ENCODE data around the gene KLC1. TPM values are rescaled to one million over a fixed set of nuclear protein-coding genes. Genes with fewer than 3 reads are reported as not detected.
A peak's percentile ranks its signal among the peaks of the same experiment; 100 is the strongest.

The KLC1 gene
- total RNA-seq, 2 experiments from 2014 or later, result 171 to 206 TPM

- DNase-seq (no peak), ATAC-seq (no peak)
- no peaks in the 10 kb centered on the region for H3K27me3 Mint-ChIP-seq
- peaks cover 11% of the 10 kb centered on the region for H3K4me1 Mint-ChIP-seq
- no peaks in the 10 kb centered on the region for H3K9me3 Mint-ChIP-seq (ENCODE audit: low read depth)
- H3K4me3 Mint-ChIP-seq, result no peak overlapping the region
- H3K27ac Mint-ChIP-seq, result no peak overlapping the region
- H3K36me3 Mint-ChIP-seq, result peaks cover 12% of the 10 kb centered on the region
- CTCF ChIA-PET, result no interaction called here
Observed at GRCh38 chr14:103702095-103702494, 73.1 kb downstream of the KLC1 start.

DNA sequence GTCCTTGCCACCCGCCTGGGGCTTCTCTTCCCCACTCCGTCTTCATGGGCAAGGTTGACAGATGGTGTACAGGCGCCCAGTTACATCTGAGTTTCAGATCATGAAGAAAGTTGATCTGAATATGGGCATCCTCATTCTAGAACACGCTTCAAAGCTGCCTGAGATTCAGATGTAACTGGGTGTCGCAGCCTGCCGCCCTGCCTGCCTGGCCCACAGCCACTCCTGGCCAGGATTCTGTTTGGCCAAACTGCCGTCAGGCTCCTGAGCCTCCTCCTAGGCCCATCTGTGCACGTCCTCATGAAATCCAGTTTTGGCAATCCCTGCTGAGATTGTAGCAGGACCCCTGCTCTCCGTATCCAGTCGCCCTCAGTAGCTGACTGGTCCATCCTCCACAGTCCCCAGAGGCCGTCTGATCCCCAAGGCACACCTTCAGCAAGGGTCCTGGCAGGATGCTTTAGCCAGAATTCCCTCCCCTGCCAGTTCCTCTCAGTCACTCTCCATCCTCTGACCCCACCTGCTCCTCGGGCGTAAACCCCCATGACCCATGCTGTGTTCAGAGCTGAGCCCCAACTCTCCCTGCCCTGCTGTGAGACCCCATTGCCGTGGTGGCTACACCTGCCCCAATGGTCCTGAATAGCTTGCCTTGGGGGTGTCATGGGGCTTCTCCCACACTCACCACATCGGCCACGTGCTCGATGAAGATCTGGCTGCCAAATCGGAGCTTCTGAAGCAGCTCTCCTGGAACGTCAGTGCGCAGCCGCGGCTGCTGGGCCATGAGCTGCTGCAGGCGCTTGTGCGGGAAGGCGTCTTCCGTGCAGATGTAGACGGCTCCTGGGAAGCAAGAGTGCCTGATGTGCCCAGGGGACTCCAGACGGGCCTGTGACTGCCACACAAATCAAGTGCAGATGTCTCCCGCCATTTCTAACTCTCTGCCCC is 73.8 kb downstream of the KLC1 start:
- CTCF ChIA-PET, result interaction anchor here (0.8 kb wide), 1 partner anchor 88 kb away, joined by 3 read pairs; no protein-coding TSS in a partner anchor
- DNase-seq, result no peak
- no peaks in the 10 kb centered on the region for H3K27me3 Mint-ChIP-seq
- H3K36me3 Mint-ChIP-seq, result peaks cover 12% of the 10 kb centered on the region
- ATAC-seq, result no peak
- H3K27ac Mint-ChIP-seq, result no peak overlapping the region
- peaks cover 11% of the 10 kb centered on the region for H3K4me1 Mint-ChIP-seq
- H3K9me3 Mint-ChIP-seq (ENCODE audit: low read depth), result no peaks in the 10 kb centered on the region
- H3K4me3 Mint-ChIP-seq, result no peak overlapping the region

DNA sequence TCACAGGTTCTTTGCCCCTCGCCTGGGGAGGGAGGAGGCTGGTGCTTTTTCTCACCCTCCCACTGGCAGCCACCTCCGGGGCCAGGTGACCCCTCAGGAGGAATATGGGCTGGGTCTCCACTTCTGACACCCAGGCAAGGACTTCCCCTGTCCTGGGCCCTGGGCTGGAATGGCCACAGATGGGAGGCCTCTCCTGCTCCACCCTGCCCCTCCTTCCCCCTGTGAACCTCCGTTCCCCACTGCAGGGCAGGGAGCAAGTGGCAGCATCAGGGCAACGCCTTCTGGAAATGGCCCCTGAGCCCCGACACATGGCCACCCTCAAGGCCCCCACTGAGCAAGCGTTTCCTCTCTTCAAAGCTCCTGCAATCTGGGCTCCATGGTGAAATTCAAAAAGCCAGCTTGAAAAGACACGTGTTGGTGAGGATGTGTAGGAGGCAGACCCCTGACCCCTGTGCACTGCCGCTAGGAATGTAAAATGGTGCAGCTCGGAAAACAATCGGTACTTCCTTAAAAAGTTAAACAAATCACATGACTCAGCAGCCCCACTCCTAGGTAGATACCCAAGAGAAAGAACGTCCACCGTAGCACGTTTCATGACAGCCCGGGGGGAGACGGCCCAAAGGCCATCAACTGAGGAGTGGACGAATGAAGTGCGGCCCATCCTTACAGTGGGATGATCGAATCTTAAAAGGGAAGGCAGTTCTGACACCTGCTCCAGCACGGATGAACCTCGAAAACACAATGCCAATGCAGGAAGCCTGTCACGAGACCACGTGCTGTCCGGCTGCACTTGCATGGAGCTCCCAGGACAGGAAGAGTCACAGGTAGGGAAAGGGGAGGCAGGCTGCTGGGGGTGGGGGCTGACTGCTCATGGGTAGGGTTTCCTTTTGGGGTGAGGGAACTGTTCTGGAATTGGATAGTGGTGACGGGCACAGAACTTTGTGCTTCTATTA is 74.7 kb downstream of the KLC1 start:
- no peaks in the 10 kb centered on the region for H3K9me3 Mint-ChIP-seq (ENCODE audit: low read depth)
- H3K27me3 Mint-ChIP-seq, result no peaks in the 10 kb centered on the region
- no peak overlapping the region for H3K4me3 Mint-ChIP-seq
- peaks cover 11% of the 10 kb centered on the region for H3K4me1 Mint-ChIP-seq
- no peak overlapping the region for H3K27ac Mint-ChIP-seq
- CTCF ChIA-PET, result interaction anchor here (1.2 kb wide), 1 partner anchor 51 kb away, joined by 3 read pairs; no protein-coding TSS in a partner anchor
- no peak for ATAC-seq
- H3K36me3 Mint-ChIP-seq, result peaks cover 17% of the 10 kb centered on the region
- no peak for DNase-seq

- DNase-seq, result no peak
- H3K36me3 Mint-ChIP-seq, result peaks cover 22% of the 10 kb centered on the region
- no peaks in the 10 kb centered on the region for H3K27me3 Mint-ChIP-seq
- peak overlapping the region; percentile 22 for H3K27ac Mint-ChIP-seq
- H3K4me1 Mint-ChIP-seq, result peaks cover 11% of the 10 kb centered on the region
- ATAC-seq, result no peak
- no peaks in the 10 kb centered on the region for H3K9me3 Mint-ChIP-seq (ENCODE audit: low read depth)
- H3K4me3 Mint-ChIP-seq, result no peak overlapping the region
- CTCF ChIA-PET, result interaction anchor here (1.2 kb wide), 1 partner anchor 52 kb away, joined by 3 read pairs; no protein-coding TSS in a partner anchor
Observed at GRCh38 chr14:103704708-103705107, 75.7 kb downstream of the KLC1 start.

GRCh38 chr14:103705118-103705503 is 76.1 kb downstream of the KLC1 start:
- peaks cover 11% of the 10 kb centered on the region for H3K4me1 Mint-ChIP-seq
- peaks cover 22% of the 10 kb centered on the region for H3K36me3 Mint-ChIP-seq
- H3K27ac Mint-ChIP-seq, result peak overlapping the region; percentile 67

DNA sequence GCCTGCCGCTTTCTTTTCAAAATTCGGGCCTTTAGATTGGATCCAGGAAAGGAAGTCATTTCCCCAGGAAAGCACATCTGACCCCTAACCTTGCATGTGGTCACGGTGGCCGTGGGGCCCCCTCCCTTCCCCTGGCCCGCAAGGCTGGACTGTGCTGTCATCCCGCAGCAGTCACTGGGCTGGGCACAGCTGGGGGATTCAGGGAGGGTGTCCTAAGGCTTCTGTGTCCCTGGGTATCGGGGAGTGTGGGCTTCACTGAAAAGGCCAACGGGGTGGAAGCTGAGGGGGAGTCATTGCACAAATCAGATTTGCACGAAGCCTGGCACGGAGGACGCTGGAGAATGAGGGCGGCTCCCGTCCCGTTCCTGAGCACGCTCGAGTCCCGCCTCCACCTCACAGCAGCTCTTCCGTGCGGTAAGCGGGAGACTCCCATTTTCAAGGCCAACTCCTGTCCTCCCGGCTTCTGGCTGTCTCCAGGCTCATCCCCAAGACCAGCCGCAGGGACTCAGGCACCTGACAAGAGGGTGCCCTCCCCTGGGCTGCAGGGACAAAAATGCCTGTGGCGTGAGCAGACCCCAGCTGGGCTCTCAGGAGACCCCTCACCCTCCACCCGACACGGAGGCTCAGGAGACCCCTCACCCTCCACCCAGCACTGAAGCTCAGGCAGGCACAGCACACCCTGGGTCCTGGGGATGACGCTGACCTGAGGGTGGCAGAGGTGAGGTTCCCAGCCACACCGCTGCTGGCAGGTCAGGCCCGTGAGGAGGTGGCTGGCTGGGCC is 76.7 kb downstream of the KLC1 start:
- Mint-ChIP-seq H3K4me3 (no peak overlapping the region), H3K9me3 (ENCODE audit: low read depth) (no peaks in the 10 kb centered on the region), H3K27ac (peak overlapping the region; percentile 67), H3K27me3 (no peaks in the 10 kb centered on the region), H3K36me3 (peaks cover 23% of the 10 kb centered on the region), H3K4me1 (peaks cover 11% of the 10 kb centered on the region)
- DNase-seq (no peak), ATAC-seq (no peak)
- CTCF ChIA-PET, result no interaction called here

More at GRCh38 chr14:103705118-103705503, 76.1 kb downstream of the KLC1 start:
- no peaks in the 10 kb centered on the region for H3K27me3 Mint-ChIP-seq
- DNase-seq (no peak), ATAC-seq (no peak)
- no peak overlapping the region for H3K4me3 Mint-ChIP-seq
- no peaks in the 10 kb centered on the region for H3K9me3 Mint-ChIP-seq (ENCODE audit: low read depth)
- CTCF ChIA-PET, result interaction anchor here (1.2 kb wide), 1 partner anchor 52 kb away, joined by 3 read pairs; no protein-coding TSS in a partner anchor

- DNase-seq (no peak), ATAC-seq (no peak)
- Mint-ChIP-seq H3K36me3 (peaks cover 29% of the 10 kb centered on the region), H3K27me3 (no peaks in the 10 kb centered on the region), H3K9me3 (ENCODE audit: low read depth) (no peaks in the 10 kb centered on the region), H3K4me3 (no peak overlapping the region), H3K27ac (no peak overlapping the region), H3K4me1 (peaks cover 18% of the 10 kb centered on the region)
- CTCF ChIA-PET, result no interaction called here
Observed at GRCh38 chr14:103706551-103707328, 77.7 kb downstream of the KLC1 start.

DNA sequence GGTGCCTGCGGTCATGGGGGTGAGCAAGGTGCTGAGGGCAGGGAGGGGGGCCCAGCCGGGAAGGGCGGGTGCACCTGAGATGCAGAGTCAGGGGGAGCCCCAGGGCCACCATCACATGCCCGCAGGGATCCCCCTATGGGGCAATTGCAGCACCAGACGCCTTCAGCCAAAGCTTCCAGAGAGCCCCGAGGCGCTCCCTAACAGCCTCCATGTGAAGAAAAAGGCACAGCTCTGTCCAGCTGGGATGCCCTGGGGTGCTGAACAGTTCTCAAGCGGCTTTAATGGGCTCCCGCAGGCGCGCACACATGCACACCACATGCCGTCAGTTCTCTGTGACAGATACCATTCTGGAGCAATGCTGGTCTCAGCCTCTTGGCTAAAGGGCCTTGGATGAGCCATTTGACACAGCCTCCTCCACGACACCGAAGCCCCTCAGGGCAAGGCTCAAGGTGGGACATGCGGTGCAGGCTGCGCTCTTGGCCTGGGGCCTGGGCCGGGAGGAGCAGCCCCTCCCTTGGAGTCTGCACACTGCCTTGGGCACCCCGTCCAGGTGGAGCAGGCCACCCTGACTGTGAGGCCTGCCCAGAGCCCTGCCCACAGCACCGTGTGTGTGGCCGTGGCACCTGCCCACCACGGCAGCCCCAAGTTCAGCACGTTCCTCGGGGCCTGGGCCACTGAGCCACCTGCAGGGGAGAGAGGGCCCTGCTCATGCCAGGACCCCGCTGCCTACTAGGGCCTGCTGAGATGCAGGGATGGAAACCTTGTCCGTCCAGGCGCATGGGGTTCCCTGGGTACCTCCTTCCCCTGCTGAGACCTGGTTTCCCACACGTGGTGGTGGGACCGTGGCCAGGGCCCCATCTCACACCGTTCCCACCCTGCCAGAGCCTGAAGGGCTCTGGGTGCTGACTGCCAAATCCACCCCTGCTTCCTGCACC is 78.6 kb downstream of the KLC1 start:
- ATAC-seq, result no peak
- Mint-ChIP-seq H3K4me3 (no peak overlapping the region), H3K27me3 (no peaks in the 10 kb centered on the region), H3K9me3 (ENCODE audit: low read depth) (no peaks in the 10 kb centered on the region), H3K27ac (no peak overlapping the region), H3K36me3 (peaks cover 29% of the 10 kb centered on the region), H3K4me1 (peaks cover 25% of the 10 kb centered on the region)
- CTCF ChIA-PET, result no interaction called here
- DNase-seq, result no peak

DNA sequence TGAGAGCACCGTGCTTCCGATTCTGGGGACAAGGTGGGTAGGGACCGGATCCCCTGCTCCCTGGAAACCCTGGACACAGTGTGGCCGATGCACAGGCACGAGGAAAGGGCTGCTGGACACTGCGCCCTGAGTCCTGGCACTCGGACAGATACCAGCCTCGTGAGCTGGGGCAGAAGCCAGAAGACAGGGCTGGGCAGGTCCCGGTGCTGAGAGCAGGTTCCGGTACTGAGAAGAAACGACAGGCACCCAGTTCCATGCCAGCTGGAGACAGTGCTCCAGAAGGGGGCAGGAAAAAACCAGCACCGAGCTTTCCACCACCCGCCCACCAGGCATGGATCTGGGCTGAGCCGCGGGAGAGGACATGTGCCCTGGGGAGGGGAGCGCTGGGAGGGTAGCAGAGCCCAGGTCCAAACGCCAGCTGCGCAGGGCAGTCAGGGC is 79.8 kb downstream of the KLC1 start:
- ATAC-seq (no peak), DNase-seq (no peak)
- H3K4me3 Mint-ChIP-seq, result no peak overlapping the region
- CTCF ChIA-PET, result no interaction called here
- H3K4me1 Mint-ChIP-seq, result peaks cover 35% of the 10 kb centered on the region
- H3K36me3 Mint-ChIP-seq, result peaks cover 26% of the 10 kb centered on the region
- H3K9me3 Mint-ChIP-seq (ENCODE audit: low read depth), result no peaks in the 10 kb centered on the region
- H3K27ac Mint-ChIP-seq, result no peak overlapping the region
- H3K27me3 Mint-ChIP-seq, result no peaks in the 10 kb centered on the region

DNA sequence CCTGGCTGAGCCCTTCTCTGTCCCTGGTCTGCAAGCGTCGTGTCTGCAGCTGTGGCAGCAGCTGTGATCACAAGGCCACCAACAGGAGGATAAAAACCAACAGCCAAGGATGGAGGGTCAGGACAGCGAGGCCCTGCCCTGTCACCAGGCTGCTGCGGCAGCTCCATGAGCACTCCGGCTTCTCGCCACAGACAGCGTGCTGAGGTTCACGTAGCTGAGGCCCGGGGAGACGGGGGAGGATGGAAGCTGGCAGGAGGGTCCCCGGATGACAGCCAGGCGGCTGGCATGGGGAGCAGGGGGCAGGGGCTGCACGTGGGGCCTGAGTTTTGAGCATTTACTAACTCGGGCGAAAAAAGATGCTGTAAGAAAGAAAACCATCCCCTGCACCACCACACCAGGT is 80.8 kb downstream of the KLC1 start:
- Mint-ChIP-seq H3K4me1 (peaks cover 35% of the 10 kb centered on the region), H3K4me3 (no peak overlapping the region), H3K27me3 (no peaks in the 10 kb centered on the region), H3K36me3 (peaks cover 21% of the 10 kb centered on the region), H3K27ac (no peak overlapping the region), H3K9me3 (ENCODE audit: low read depth) (no peaks in the 10 kb centered on the region)
- ATAC-seq, result no peak
- CTCF ChIA-PET, result interaction anchor here (0.5 kb wide), 1 partner anchor 19 kb away, joined by 3 read pairs; no protein-coding TSS in a partner anchor
- DNase-seq, result no peak

DNA sequence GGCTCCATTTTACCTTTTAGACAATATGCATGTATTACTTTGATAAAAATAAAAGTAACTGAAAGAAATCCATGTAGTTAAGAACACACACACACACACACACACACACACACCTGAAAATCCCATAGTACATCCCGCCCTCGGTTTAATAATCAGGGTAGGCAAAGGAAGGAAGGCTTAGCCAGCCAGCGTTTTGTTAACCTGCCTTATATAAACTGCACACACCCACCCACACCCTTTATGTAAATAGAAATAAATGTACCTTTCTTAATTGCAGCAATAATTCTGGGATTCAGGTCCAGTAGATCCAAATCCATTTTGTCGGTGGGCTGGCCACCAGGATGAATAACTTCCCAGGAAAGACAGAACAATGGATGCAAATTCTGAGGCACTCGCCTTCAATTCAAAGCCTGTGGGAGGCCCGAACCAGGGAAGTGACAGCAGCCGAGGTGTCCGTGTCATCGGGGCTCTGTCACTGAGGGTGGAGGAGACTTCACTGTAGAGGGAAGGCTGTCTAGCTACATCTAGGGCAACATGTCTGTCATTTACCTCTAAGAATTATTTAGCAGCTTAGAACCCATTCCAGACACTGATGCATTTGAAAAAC is 81.9 kb downstream of the KLC1 start:
- no peaks in the 10 kb centered on the region for H3K27me3 Mint-ChIP-seq
- H3K4me1 Mint-ChIP-seq, result peaks cover 31% of the 10 kb centered on the region
- H3K36me3 Mint-ChIP-seq, result peaks cover 20% of the 10 kb centered on the region
- H3K27ac Mint-ChIP-seq, result peak overlapping the region; percentile 36
- H3K9me3 Mint-ChIP-seq (ENCODE audit: low read depth), result no peaks in the 10 kb centered on the region
- CTCF ChIA-PET, result no interaction called here
- ATAC-seq (no peak), DNase-seq (no peak)
- no peak overlapping the region for H3K4me3 Mint-ChIP-seq
